ENCODE results near the gene CTAGE6.
"Not testable (repeated sequence)": the region's sequence is repeated elsewhere in the genome, so short reads cannot be mapped to it uniquely, and the experiment has no call there.

The CTAGE6 gene

GRCh38 chr7:143714581-143715454, 42.7 kb downstream of the CTAGE6 start:
- DNase-seq, result not testable (repeated sequence)

- DNase-seq, result not testable (repeated sequence)
These were observed 45.1 kb downstream of the CTAGE6 start for GRCh38 chr7:143712381-143712780.

GRCh38 chr7:143711727-143712324, 45.7 kb downstream of the CTAGE6 start:
- not testable (repeated sequence) for DNase-seq

- DNase-seq, result not testable (repeated sequence)
These were observed 47.6 kb downstream of the CTAGE6 start for GRCh38 chr7:143709895-143710294.
